HG03045 (cell line): Measurements from ENCODE around the gene TGFBR3.

Source experiments
- ATAC-seq: cut with Tn5 transposase; IDR thresholded peaks from one replicate; pipeline ENCODE4 v1.9.1; 2021; ENCODE audit warnings: mild to moderate bottlenecking, moderate library complexity; ENCODE audit not compliant: unreplicated experiment

The TGFBR3 gene

GRCh38 chr1:91827459-91828321 is 58.3 kb downstream of the TGFBR3 start:
- ATAC-seq = no peak

GRCh38 chr1:91827087-91827458 is 58.9 kb downstream of the TGFBR3 start:
- ATAC-seq = no peak

GRCh38 chr1:91826649-91827048 is 59.3 kb downstream of the TGFBR3 start:
- no peak for ATAC-seq

- ATAC-seq = no peak
Measured at GRCh38 chr1:91826248-91826647, 59.7 kb downstream of the TGFBR3 start.

GRCh38 chr1:91821126-91821868 is 64.7 kb downstream of the TGFBR3 start:
- ATAC-seq = no peak

- ATAC-seq = no peak
Measured at GRCh38 chr1:91819038-91819788, 66.7 kb downstream of the TGFBR3 start.

- ATAC-seq = no peak
Measured at GRCh38 chr1:91818713-91818975, 67.3 kb downstream of the TGFBR3 start.

- ATAC-seq = no peak
Measured at GRCh38 chr1:91817211-91817905, 68.6 kb downstream of the TGFBR3 start.

- no peak for ATAC-seq
Measured at GRCh38 chr1:91816031-91816430, 69.9 kb downstream of the TGFBR3 start.

- no peak for ATAC-seq
Measured at GRCh38 chr1:91814448-91814847, 71.5 kb downstream of the TGFBR3 start.

- no peak for ATAC-seq
Measured at GRCh38 chr1:91813813-91814212, 72.1 kb downstream of the TGFBR3 start.

GRCh38 chr1:91811363-91812025 is 74.5 kb downstream of the TGFBR3 start:
- no peak for ATAC-seq

GRCh38 chr1:91809317-91809716 is 76.6 kb downstream of the TGFBR3 start:
- no peak for ATAC-seq

- ATAC-seq = no peak
Measured at GRCh38 chr1:91807921-91808620, 77.9 kb downstream of the TGFBR3 start.

- no peak for ATAC-seq
Measured at GRCh38 chr1:91806769-91807700, 78.9 kb downstream of the TGFBR3 start.

- no peak for ATAC-seq
Measured at GRCh38 chr1:91806181-91806768, 79.7 kb downstream of the TGFBR3 start.

GRCh38 chr1:91805311-91805801 is 80.6 kb downstream of the TGFBR3 start:
- no peak for ATAC-seq

- peak; percentile 18 for ATAC-seq
Measured at GRCh38 chr1:91804546-91805023, 81.4 kb downstream of the TGFBR3 start.
